ENCODE data around the gene PSMA8.
"Not testable (repeated sequence)": the region's sequence is repeated elsewhere in the genome, so short reads cannot be mapped to it uniquely, and the experiment has no call there.

PSMA8 gene

GRCh38 chr18:26181343-26181826 lies 47.7 kb downstream of the PSMA8 start:
- DNase-seq = no peak

- no peak for DNase-seq
Observed at GRCh38 chr18:26183395-26184112, 49.9 kb downstream of the PSMA8 start.

GRCh38 chr18:26185267-26185666 lies 51.6 kb downstream of the PSMA8 start:
- no peak for DNase-seq

- peak; percentile 51 for DNase-seq
Observed at GRCh38 chr18:26190506-26190905, 56.8 kb downstream of the PSMA8 start.

- no peak for DNase-seq
Observed at GRCh38 chr18:26192233-26192632, 58.6 kb downstream of the PSMA8 start.

GRCh38 chr18:26196605-26197004 lies 62.9 kb downstream of the PSMA8 start:
- DNase-seq = no peak

- not testable (repeated sequence) for DNase-seq
Observed at GRCh38 chr18:26202001-26202400, 68.3 kb downstream of the PSMA8 start.

GRCh38 chr18:26205318-26205717 lies 71.6 kb downstream of the PSMA8 start:
- no peak for DNase-seq

- DNase-seq = no peak
Observed at GRCh38 chr18:26206488-26206887, 72.8 kb downstream of the PSMA8 start.

GRCh38 chr18:26207937-26208336 lies 74.3 kb downstream of the PSMA8 start:
- no peak for DNase-seq

GRCh38 chr18:26208977-26209376 lies 75.3 kb downstream of the PSMA8 start:
- no peak for DNase-seq

- no peak for DNase-seq
Observed at GRCh38 chr18:26210147-26210546, 76.5 kb downstream of the PSMA8 start.

GRCh38 chr18:26215247-26215970 lies 81.7 kb downstream of the PSMA8 start:
- DNase-seq = peak; percentile 66

GRCh38 chr18:26225022-26225693 lies 91.5 kb downstream of the PSMA8 start:
- no peak for DNase-seq

GRCh38 chr18:26225915-26226228 lies 92.2 kb downstream of the PSMA8 start:
- DNase-seq = no peak

- peak; percentile 93 for DNase-seq
Observed at GRCh38 chr18:26226229-26227050, 92.8 kb downstream of the PSMA8 start, which contains the start of gene TAF4B. TSS of gene TAF4B (plus strand) at chr18:26226445. CDS start at chr18:26226934, 489 bp downstream.

GRCh38 chr18:26227051-26227670 lies 93.5 kb downstream of the PSMA8 start:
- no peak for DNase-seq

- no peak for DNase-seq
Observed at GRCh38 chr18:26228562-26229260, 95.0 kb downstream of the PSMA8 start.

GRCh38 chr18:26230497-26230896 lies 96.8 kb downstream of the PSMA8 start:
- no peak for DNase-seq

GRCh38 chr18:26233208-26233607 lies 99.5 kb downstream of the PSMA8 start:
- DNase-seq = no peak

- not testable (repeated sequence) for DNase-seq
Observed at GRCh38 chr18:26237363-26237762, 103.7 kb downstream of the PSMA8 start.

- DNase-seq = not testable (repeated sequence)
Observed at GRCh38 chr18:26238718-26239117, 105.0 kb downstream of the PSMA8 start.

Data from CD4-positive, alpha-beta T cell treated with Interleukin-12 subunit alpha and Interleukin-12 subunit beta, for 1 hour (primary cell).